Tracheal epithelial cell (primary cell): ENCODE results near the gene MISP. TPM values are rescaled to one million over a fixed set of nuclear protein-coding genes. Genes with fewer than 3 reads are reported as not detected.

Experiments used
- total RNA-seq: library from RNA; depleted of rRNA; stranded (reverse); fragments of >200 nt; gene quantifications from 2 replicates; pipeline ENCODE4 v1.2.1, GENCODE V29; 2014

Gene MISP, protein sequence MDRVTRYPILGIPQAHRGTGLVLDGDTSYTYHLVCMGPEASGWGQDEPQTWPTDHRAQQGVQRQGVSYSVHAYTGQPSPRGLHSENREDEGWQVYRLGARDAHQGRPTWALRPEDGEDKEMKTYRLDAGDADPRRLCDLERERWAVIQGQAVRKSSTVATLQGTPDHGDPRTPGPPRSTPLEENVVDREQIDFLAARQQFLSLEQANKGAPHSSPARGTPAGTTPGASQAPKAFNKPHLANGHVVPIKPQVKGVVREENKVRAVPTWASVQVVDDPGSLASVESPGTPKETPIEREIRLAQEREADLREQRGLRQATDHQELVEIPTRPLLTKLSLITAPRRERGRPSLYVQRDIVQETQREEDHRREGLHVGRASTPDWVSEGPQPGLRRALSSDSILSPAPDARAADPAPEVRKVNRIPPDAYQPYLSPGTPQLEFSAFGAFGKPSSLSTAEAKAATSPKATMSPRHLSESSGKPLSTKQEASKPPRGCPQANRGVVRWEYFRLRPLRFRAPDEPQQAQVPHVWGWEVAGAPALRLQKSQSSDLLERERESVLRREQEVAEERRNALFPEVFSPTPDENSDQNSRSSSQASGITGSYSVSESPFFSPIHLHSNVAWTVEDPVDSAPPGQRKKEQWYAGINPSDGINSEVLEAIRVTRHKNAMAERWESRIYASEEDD
- total RNA-seq = 76.4 and 100 TPM in 2 replicates

DNA sequence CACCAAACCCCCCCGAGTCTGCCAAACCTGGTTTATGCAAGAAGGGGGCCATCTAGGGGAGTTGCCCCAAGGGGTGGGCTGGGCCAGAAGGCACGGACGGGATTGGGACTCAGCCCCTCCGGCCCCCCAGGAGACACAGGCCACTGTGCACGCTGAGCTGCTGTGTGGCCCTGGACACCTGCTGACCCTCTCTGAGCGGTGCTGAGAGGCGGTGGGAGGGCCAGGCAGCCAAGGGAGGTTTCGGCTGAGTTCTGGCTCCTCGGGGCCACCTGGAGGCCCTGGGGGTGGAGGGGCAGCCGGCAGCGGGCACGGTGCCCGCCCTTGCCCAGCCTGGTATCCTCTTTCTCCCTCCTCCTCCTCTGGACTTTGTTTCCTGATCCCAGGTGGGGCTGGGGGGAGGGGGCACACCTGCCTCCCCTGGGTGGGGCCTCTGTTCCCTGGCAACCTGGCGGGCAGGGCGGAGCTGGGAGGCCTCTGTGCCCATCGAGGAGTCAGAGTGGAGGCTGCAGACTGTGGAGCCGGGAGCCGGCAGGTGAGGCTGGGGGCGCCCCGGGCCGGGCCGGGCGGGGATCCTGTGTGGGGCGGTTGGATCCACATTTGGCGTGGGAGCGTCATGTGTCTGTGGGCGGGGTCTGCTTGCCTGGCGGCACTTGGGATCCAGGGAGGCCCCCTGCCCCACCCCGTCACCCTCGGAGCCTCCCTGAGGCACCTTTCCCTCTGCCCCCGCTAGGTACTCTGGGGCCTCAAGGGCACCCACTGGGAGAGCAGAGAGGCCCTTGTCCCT lies at the start of gene MISP:
Gene MISP, plus strand, starts transcription at position 473 of the 784 bp plus-strand sequence. CDS start 5,835 bp downstream, outside the sequence.

DNA sequence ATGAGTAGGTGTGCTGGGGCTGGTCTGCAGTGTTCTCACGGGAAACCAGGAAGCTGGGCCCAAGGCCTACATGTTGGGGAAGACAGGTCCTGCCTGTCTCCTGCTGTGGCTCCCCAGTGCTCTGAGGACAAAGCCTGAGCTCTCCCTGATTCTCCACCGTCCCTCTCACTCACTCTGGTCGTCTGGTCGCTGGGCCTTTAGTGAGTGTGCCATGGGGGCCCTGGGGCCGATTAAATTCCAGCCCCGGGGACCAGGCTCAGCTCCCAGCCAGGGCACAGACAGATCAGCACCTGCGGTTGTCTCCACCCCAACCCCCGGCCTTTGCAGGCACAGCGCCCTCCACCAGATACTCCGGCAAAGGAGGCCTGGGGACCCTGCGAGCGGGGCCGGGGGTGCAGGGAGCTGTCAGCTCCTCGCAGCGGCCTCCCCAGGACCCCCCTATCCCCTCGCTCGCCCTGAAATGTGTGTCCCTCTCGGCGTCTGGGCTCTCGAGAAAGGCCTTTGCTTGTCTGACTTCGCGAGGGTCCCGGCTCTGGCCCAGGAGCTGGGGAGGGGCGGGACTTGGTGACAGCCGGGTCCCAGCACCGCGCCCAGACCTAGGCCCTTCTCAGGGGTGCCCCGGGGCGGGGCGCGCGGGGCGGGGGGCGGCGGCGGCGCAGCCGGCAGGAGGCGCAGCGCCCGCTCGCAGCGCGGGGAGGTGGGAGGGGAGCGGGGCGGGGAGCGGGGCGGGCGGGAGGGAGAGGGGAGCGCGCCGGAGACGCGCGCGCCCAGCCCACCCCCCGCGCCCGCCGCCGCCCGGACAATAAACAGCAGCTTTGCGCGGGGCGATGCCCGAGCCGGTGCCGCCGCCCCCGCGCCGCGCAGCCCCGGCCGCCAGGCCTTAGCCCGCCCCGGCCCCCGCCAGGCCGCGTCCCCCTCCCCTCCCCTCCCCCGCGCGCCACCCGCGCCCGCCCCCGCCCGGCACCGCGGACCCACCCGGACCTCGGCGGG lies 42.5 kb upstream of the MISP start, which contains the start of gene PALM:
Gene PALM, plus strand, starts transcription at position 782 of the 990 bp plus-strand sequence. CDS start 212 bp downstream, outside the sequence.

DNA sequence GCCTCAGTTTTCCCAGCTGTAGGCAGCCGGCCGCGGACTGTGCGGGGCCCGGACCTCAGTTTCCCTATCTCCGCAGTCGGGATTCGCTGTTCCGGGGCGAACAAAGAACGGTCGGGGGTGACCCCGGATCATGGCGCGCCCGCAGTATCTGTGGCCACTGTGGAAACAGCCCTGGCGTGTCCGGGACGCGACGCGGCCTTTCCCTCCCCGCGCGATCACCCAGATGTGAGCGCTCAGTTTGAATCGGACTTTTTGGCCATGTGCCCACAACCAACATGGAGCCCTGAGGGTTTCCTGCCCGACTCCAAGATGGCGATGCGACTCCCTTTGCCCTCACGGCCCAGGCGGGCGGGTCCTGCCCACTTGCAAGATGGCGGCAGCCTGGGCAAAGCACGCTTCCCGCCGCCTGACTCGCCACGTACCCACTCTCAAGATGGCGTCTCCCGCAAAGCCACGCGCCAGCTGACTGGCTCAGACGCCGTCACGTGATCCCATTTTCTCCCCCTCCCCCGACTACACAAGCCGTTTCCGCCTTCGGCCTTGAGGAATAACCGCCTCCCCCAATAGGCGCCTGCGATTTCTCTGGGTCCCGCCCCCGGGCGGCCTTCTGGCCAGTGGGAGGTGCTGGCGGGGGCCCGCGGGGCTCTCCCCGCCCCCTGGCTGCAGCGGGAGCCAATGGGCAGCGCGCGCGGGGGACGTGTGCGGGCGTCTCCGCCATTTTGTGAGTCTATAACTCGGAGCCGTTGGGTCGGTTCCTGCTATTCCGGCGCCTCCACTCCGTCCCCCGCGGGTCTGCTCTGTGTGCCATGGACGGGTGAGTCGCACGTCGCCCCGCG lies 46.0 kb downstream of the MISP start, which contains the start of gene PTBP1:
Gene PTBP1, plus strand, starts transcription at position 761 of the 836 bp plus-strand sequence. Its CDS starts 46 bp downstream, at position 807.

Other genes with a start within 250 kb of the MISP start
- 19.8 and 40.7 TPM in 2 replicates for gene TPGS1, start 243.6 kb upstream of the MISP start, total RNA-seq
- gene CDC34, start 219.4 kb upstream of the MISP start, total RNA-seq = 111 and 129 TPM in 2 replicates
- gene GZMM, start 207.1 kb upstream of the MISP start, total RNA-seq = not detected in 2 replicates
- 447 and 481 TPM in 2 replicates for gene BSG, start 178.5 kb upstream of the MISP start, total RNA-seq
- 0.21 and 0.24 TPM in 2 replicates for gene HCN2, start 161.2 kb upstream of the MISP start, total RNA-seq
- 34.5 and 37.7 TPM in 2 replicates for gene POLRMT, start 117.6 kb upstream of the MISP start, total RNA-seq
- not detected in 2 replicates for gene FGF22, start 111.2 kb upstream of the MISP start, total RNA-seq
- 50.8 and 79.9 TPM in 2 replicates for gene RNF126, start 87.9 kb upstream of the MISP start, total RNA-seq
- 263 and 426 TPM in 2 replicates for gene FSTL3, start 74.7 kb upstream of the MISP start, total RNA-seq
- not detected in 2 replicates for gene PRSS57, start 55.7 kb upstream of the MISP start, total RNA-seq
- gene PALM, start 42.2 kb upstream of the MISP start, total RNA-seq = under 0.01 and 1.2 TPM in 2 replicates
- 94.7 and 108 TPM in 2 replicates for gene PTBP1, start 46.3 kb downstream of the MISP start, total RNA-seq
- 0.48 TPM in 1 of 2 replicates, not detected in the other for gene PLPPR3, start 70.8 kb downstream of the MISP start, total RNA-seq
- 0.24 TPM in 1 of 2 replicates, not detected in the other for gene AZU1, start 76.7 kb downstream of the MISP start, total RNA-seq
- gene PRTN3, start 89.9 kb downstream of the MISP start, total RNA-seq = not detected in 2 replicates
- gene ELANE, start 101.2 kb downstream of the MISP start, total RNA-seq = not detected in 2 replicates
- gene CFD, start 108.6 kb downstream of the MISP start, total RNA-seq = 8.5 and 8.9 TPM in 2 replicates
- 15.1 and 18.6 TPM in 2 replicates for gene MED16, start 142.1 kb downstream of the MISP start, total RNA-seq
- gene RNU6-9, start 142.4 kb downstream of the MISP start, total RNA-seq = not detected in 2 replicates
- gene R3HDM4, start 162.1 kb downstream of the MISP start, total RNA-seq = 45.4 and 52.8 TPM in 2 replicates
- 0.43 TPM in 1 of 2 replicates, not detected in the other for gene KISS1R, start 166.2 kb downstream of the MISP start, total RNA-seq
- 19.2 and 21.4 TPM in 2 replicates for gene ARID3A, start 174.9 kb downstream of the MISP start, total RNA-seq
- 42.2 and 66.0 TPM in 2 replicates for gene WDR18, start 233.2 kb downstream of the MISP start, total RNA-seq
- gene GRIN3B, start 249.3 kb downstream of the MISP start, total RNA-seq = 0.85 and 1.2 TPM in 2 replicates